Epithelial cell of proximal tubule (primary cell): ENCODE results near the gene ONECUT3. TPM values are rescaled to one million over a fixed set of nuclear protein-coding genes. Genes with fewer than 3 reads are reported as not detected.
A peak's percentile ranks its signal among the peaks of the same experiment; 100 is the strongest.

Source experiments
- DNase-seq: peaks from one replicate; pipeline ENCODE4 v3.0.0-alpha.2; 2011; ENCODE audit warnings: low read depth
- H3K4me3 ChIP-seq: 2 replicates; pipeline ENCODE4 v1.5.1; 2011; ENCODE audit warnings: low read depth, mild to moderate bottlenecking, low read length
- total RNA-seq: library from RNA; depleted of rRNA; stranded (reverse); fragments of >200 nt; gene quantifications from 2 replicates; pipeline ENCODE4 v1.2.3, GENCODE V29; 2015
- TF ChIP-seq, protein P1 (sequence below): conservative IDR thresholded peaks from 2 replicates; pipeline ENCODE4 v1.5.1; 2012; ENCODE audit warnings: low read depth, mild to moderate bottlenecking, low read length

ONECUT3 gene
- total RNA-seq, 1 donor from 2014 or later = not detected

DNA sequence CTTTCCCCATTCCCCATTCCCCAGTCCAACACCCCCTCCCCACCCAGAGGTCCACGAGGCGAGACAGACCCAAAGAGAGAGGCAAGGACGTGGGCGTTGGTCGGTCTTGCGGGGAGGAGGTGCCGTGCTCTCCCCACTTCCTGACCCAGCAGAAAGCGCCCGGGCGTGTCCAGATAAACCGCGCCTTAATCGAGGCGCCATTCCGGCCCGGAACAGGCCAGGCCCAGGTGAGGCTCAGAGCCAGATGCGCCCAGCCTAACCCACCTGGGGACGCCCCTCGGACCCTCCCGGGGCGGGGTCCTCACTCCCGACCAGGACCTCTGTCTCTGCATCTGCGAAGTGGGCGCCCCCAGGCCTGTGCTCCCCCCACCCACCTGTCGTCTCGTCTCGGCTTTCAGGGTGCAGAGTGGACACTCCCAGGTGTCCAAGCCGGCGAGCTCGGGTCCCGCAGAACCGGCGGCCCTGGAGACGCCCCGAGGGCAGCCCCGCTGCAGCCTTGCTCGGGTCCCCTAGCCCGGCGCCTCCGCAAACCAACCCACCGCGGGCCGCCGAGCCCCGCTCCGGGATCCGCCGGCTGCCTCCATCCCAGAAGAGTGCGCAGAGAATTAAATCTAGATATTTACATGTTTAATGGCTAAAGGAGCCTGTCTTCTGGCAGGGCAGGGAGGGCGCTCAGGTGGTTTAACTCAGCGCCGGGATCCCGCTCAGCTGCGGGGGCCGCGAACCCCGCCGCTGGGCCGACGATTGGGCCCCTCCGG lies 5.0 kb upstream of the ONECUT3 start:
- peak overlapping the region; percentile 39 for H3K4me3 ChIP-seq
- no peak for DNase-seq
- TF ChIP-seq, protein P1, sequence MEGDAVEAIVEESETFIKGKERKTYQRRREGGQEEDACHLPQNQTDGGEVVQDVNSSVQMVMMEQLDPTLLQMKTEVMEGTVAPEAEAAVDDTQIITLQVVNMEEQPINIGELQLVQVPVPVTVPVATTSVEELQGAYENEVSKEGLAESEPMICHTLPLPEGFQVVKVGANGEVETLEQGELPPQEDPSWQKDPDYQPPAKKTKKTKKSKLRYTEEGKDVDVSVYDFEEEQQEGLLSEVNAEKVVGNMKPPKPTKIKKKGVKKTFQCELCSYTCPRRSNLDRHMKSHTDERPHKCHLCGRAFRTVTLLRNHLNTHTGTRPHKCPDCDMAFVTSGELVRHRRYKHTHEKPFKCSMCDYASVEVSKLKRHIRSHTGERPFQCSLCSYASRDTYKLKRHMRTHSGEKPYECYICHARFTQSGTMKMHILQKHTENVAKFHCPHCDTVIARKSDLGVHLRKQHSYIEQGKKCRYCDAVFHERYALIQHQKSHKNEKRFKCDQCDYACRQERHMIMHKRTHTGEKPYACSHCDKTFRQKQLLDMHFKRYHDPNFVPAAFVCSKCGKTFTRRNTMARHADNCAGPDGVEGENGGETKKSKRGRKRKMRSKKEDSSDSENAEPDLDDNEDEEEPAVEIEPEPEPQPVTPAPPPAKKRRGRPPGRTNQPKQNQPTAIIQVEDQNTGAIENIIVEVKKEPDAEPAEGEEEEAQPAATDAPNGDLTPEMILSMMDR = no peak

DNA sequence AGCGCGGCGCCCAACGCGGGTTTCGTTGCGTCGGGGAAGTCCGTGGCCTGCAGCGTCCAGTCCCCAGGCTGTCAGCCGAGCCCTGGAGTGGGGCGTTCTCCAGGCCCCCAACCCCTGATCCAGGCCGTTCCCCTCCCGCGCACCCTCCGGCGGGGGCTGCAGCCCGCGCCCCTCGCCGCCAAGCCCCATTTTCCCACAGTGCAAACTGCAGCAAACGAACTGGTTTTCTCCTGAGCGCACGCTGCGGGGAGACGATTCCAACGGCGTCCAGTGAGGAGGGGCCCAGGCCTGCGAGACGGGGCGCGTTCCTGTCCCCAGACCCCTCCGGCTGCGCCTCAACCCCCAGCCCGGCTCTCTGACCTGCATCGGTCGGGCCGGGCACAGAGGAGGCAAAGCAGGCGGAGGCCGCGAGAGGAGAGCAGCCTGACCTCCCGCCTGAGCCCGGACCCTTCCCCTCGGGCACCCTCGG lies 4.4 kb upstream of the ONECUT3 start:
- peak overlapping the region; percentile 39 for H3K4me3 ChIP-seq
- no peak for DNase-seq
- TF ChIP-seq, protein P1 = no peak

DNA sequence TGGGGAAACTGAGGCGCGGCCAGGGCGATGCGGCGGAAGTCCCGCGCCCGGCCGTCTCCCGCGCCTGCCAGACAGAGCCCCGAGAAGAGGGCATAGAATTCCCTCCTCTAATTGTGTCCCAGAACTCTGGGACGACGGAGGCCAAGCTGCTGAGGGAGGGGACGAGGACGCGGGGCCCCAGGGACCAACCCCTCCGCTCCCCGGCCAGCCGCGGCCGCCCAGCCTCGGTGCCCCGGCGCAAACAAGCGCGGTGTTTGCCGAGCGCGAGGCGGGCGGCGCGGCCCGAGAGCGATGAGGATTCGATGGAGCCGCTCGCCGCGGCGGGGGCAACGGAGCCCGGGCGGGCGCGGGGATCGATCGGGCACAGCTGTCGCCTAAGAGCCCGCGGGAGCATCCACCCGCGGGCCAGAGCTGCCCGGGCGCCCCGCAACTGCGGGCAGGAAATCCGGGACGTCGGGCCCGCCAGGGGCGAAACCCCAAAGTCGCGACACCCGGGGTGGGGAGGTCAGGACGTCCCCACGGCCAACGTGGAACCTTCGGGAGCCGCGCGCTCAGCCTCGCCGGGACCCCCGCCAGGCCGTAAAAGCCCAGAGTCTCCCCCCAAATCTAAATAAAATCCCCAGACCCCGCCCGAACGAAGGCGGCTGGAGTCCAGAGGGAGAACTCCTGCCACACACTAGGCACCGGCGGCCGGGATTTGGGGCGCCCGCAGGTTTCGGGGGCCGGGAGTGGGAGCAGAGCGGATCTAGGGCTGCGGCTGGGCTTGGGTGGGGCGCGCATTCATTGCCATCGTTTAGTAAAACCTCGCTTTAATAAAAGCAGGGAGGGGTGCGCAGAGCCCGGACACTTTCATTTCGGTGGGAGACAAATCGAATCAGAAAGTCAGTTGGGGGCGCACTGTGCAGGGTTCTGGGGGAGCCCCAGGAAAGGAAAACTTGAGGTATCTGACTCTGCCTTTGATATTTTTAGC lies 3.6 kb upstream of the ONECUT3 start:
- no peak overlapping the region for H3K4me3 ChIP-seq
- DNase-seq = no peak
- TF ChIP-seq, protein P1 = no peak

DNA sequence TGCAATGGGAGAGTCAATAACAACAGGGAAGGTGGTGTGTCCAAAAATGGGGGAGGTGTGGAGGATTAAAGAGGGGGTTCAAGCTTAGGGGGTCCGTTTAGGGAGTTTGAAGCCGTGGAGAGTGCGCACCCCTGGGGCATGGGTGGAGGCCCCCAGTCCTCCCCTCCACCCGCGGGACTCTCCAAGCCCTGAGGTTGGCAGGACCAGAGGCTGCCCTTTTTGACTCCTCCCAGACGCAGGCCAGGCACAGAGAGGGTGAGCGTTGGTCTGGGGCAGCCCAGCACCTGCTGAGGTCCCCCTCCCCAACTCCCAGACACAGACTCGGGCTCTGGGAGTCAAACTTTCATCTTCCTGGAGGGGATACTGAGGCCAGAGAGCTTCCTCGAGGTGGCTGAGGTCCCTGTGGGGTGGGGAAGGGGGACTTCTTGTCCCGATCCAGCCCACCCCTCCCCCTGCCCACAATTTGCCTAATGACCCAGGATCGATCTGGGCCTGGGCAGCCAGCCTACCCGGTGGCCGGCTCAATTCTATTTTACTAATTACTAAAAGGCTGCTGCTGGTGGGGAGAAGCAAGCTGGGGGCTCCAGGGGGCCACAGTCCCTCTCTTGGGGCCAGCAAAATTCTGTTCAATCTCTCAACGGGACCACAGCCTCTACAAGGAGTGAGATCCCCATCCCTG lies 2.8 kb upstream of the ONECUT3 start:
- no peak overlapping the region for H3K4me3 ChIP-seq
- DNase-seq = no peak
- TF ChIP-seq, protein P1 = no peak

DNA sequence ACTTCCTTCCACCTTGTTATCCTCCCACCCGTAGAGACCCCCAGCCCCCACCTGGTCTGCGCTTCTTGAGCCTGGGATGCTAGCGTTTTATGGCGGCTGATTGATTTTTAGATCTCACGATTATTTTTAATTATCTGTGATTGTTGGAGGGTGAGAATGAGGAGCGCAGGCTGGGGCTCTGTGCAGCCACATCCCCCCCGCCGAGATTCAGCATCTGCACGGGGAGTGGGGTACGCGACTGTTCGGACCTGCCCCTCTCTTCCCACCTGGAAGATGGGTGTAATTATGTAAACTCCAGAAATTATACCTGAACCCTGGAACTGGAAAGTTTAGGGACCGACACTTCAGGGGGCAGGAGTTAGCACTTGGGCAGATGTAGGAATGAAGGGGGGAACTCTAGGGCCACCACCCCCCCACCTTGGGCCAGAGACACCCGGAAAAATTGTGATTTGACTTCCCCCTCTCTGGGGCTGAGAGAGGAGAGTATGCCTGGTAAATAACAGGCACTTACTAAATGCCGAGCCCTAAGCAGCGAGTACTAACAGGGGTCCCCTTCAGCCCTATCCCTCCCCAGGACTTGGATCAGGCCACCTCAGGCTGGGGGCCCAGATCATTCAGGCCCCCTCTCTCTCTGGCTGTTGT lies 1.8 kb upstream of the ONECUT3 start:
- TF ChIP-seq, protein P1 = no peak
- no peak for DNase-seq
- no peak overlapping the region for H3K4me3 ChIP-seq

DNA sequence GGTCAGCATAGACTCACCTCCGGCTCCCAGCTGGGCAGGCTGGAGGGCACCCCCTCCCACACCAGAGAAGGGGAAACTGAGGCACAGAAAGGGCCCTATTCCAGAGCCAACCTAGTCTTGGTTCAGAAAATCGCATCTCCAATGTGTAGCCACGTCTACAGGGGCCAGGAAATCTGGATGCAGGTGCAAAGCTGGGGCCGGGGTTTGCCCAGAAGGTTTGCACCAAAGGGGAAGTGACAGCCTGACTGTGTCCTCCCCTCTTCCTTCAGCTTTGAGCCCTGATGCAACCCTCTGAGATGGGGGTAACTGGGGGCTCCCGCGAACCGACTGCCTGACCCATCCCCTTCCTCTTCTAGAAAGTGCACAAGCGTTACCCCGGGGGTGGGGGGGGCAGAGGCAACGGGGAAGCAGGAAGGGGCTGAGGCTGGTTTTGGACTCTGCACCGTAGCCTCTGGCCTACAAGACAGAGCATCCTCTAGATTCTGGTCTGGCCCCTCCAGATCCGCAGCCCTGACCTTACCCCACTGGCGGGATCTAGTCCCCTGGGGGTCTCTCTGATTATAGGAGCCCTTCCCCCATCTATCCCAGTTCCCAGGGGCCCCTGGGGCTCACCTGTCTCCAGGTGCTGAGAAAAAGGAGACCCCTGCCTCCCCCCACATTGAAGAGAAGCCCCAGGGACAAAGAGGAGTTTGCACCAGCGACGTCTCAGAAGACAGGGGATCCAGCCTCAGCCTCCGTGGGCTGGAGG lies 1.1 kb upstream of the ONECUT3 start:
- H3K4me3 ChIP-seq = no peak overlapping the region
- no peak for DNase-seq
- TF ChIP-seq, protein P1 = no peak
